GM18909 (cell line): ENCODE results near the gene HPCAL1.

Source experiments
- ATAC-seq: cut with Tn5 transposase; IDR thresholded peaks from one replicate; pipeline ENCODE4 v1.9.1; 2021; ENCODE audit warnings: mild to moderate bottlenecking; ENCODE audit not compliant: unreplicated experiment, poor library complexity

The HPCAL1 gene

GRCh38 chr2:10471955-10472354 is 169.3 kb downstream of the HPCAL1 start:
- no peak for ATAC-seq

DNA sequence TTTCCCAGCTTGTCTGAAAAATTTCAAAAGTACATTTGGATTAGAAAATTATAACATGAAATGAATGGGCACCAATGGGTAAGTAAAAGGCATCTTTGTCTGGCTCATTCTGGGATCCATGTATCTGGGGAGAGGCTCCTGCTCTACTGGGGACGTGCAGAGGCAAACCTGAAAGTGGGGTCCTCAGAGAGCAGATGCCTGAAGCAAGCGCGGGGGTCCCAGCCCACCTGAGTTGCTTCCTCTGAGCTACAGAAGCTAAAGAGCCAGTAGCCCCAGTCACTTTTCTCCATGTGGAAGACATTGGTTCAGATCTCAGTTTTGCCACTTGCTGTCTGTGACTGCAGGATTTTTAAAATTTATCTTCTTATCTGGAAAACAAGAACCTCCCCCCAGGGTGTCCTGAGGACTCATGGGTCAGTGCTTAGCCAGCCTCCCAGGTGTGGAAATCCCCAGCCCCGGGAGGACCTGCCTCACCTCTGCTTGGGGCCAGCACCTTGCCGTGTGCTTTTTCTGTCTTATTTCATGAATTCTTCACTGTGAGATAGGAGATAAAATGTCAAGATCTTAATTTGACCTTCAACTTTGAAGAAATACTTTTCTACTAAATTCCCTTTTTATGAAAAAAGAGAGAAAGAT is 170.5 kb downstream of the HPCAL1 start:
- no peak for ATAC-seq

- no peak for ATAC-seq
Measured at GRCh38 chr2:10475221-10475722, 172.6 kb downstream of the HPCAL1 start.

DNA sequence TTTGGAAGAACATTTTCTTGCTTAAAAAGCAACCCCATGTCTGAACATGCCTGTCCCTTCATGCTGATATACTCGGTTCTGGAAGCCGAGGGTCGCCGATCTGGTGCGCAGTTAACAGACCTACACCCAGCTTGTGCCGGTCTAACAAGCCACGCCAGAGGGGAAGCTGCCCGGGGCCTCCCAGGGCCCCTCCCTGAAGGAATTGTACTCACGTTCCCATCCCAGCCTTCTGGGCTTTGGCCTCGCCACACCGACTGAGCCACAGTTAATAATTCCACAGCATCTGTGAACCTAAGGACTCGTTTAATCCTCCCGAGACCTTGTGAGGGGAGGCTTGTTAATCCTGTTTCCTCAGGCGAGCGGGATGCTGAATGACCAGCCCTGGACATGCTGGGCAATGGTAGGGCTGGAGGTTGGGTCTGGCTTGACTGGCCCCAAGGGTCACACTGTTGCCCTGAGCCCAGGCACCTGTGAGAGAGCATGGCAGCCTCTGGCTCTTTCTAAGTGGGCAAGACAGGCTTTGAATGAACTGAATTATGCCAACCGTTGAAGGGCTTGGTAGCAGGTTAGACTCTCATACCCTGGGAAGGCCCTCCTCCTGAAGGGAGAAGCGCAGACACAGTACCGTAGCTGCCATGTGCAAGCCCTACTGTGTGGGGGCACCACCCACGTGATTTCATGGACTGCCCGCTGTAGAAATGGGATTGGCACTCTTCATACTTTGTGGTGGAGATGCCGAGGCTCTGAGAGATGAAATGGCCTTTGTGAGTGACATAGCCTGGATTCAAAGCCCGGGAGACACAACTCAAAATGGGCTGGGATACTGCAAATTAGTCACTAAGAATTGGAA is 173.3 kb downstream of the HPCAL1 start:
- ATAC-seq, result no peak

DNA sequence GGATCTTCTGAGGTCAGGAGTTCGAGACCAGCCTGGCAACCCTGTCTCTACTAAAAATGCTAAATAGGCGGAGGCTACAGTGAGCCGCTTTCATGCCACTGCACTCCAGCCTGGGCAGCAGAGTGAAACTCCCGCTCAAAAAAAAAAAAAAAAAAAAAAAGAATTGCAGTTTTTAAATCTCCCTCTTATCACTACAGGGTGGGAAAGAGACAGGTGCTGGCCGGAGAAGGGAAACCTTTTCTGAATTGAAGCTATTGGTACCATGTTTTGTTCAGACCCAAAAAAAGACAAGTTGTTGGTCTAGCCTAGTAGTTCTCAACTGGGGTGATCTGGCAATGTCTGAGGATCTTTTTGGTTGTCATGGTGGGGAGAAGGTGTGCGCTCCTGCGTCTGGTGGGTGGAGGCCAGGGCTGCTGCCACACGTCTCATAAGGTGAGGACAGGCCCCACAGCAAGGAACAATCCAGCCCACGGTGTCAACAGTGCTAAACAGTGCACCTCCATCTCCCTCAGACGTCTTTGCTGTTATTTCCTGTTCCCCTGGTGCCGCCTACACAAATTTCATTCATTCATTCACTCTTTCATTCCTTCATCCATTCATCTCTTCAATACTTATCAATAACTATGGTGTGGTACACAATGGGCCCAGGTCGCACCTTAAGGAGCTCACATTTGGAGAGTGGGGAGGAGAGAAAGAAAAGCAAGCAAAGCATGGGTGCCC is 174.2 kb downstream of the HPCAL1 start:
- no peak for ATAC-seq
